Endothelial cell of umbilical vein (primary cell): Measurements from ENCODE around the gene CNTN2. TPM values are rescaled to one million over a fixed set of nuclear protein-coding genes. Genes with fewer than 3 reads are reported as not detected.

Experiments
- BruUV-seq: library from RNA; stranded (reverse); fragments of 400-500 nt; replicated peaks from 2 replicates; lab custom pipeline; 2021; lab: Mats Ljungman, UMichigan
- CTCF ChIA-PET: fragments of 300-600, 350-600 bp; sonication (Branson Sonifier 250); formaldehyde crosslinking; loops from one replicate; lab custom pipeline; 2021; ENCODE audit warnings: antibody characterized with exemption, inconsistent platforms; lab: Charles Lee
- POLR2A ChIA-PET: fragments of 300-600, 350-600 bp; sonication (Branson Sonifier 250); formaldehyde crosslinking; loops from one replicate; lab custom pipeline; 2021; ENCODE audit warnings: antibody characterized with exemption, inconsistent platforms; lab: Charles Lee
- DNase-seq: peaks from one replicate; pipeline ENCODE4 v3.0.0-alpha.2; 2011; ENCODE audit warnings: low read depth, low spot score
- FAIRE-seq: peaks from 2 replicates; lab custom pipeline; 2011; peaks lifted over from hg19 to GRCh38; lab: Jason Lieb, UNC
- H2AFZ ChIP-seq: 2 replicates; pipeline ENCODE4 v1.6.0; 2012; ENCODE audit warnings: low read depth, low read length, control low read depth, inconsistent platforms
- H3K27ac ChIP-seq: 2 replicates; pipeline ENCODE4 v1.5.1; 2011; ENCODE audit warnings: low read depth, mild to moderate bottlenecking, control low read depth, low read length, moderate library complexity; ENCODE audit not compliant: insufficient read depth
- H3K27me3 ChIP-seq, 2 experiments: 2 replicates each; pipeline versions ENCODE4 v1.6.0 to v1.6.1; 2011; ENCODE audit warnings: low read length in 2 of 2, mixed read lengths in 1 of 2; ENCODE audit not compliant: control insufficient read depth in 2 of 2, insufficient read depth in 2 of 2
- H3K36me3 ChIP-seq, 2 experiments: 2 replicates in 1 of 2; 3 replicates in 1 of 2; pipeline ENCODE4 v1.5.1; 2011; ENCODE audit warnings: low read length in 2 of 2, mild to moderate bottlenecking in 1 of 2, moderate library complexity in 1 of 2; ENCODE audit not compliant: control insufficient read depth in 2 of 2, insufficient read depth in 2 of 2; ENCODE audit errors: extremely low read depth in 1 of 2
- H3K4me1 ChIP-seq: 3 replicates; pipeline ENCODE4 v1.5.1; 2011; ENCODE audit warnings: mild to moderate bottlenecking, low read length; ENCODE audit not compliant: control insufficient read depth, insufficient read depth; ENCODE audit errors: extremely low read depth
- H3K4me2 ChIP-seq: 2 replicates; pipeline ENCODE4 v1.6.1; 2011; ENCODE audit warnings: low read length, control low read depth, mixed read lengths; ENCODE audit not compliant: insufficient read depth
- H3K4me3 ChIP-seq, 3 experiments: fragments of 200-600 bp in 1 of 3; sonication (generic), shearing (Covaris generic) in 1 of 3; replicated peaks in 1 of 3; 2 replicates each; pipeline ENCODE4 v1.5.1; 2011 to 2016; ENCODE audit warnings: control low read depth in 3 of 3, low read length in 3 of 3, mild to moderate bottlenecking in 2 of 3, inconsistent platforms in 1 of 3, low read depth in 1 of 3, moderate library complexity in 1 of 3; ENCODE audit not compliant: insufficient read depth in 1 of 3
- H3K79me2 ChIP-seq: 2 replicates; pipeline ENCODE4 v1.6.0; 2012; ENCODE audit warnings: low read length, inconsistent platforms; ENCODE audit not compliant: control insufficient read depth, insufficient read depth
- H3K9ac ChIP-seq: replicated peaks from 2 replicates; pipeline ENCODE3; 2011; ENCODE audit warnings: low read length, control low read depth; ENCODE audit not compliant: insufficient read depth; ENCODE audit errors: extremely low read depth
- H3K9me1 ChIP-seq: replicated peaks from 3 replicates; pipeline ENCODE4 v1.6.0; 2011; ENCODE audit warnings: mild to moderate bottlenecking, low read length; ENCODE audit not compliant: control insufficient read depth, insufficient read depth; ENCODE audit errors: extremely low read depth
- H3K9me3 ChIP-seq: replicated peaks from 2 replicates; pipeline ENCODE4 v1.5.1; 2012; ENCODE audit warnings: low read length, inconsistent platforms; ENCODE audit not compliant: control insufficient read depth, insufficient read depth
- H4K20me1 ChIP-seq: replicated peaks from 2 replicates; pipeline ENCODE3; 2011; ENCODE audit warnings: mild to moderate bottlenecking, low read length; ENCODE audit not compliant: control insufficient read depth, insufficient read depth; ENCODE audit errors: extremely low read depth
- CTCF ChIP-seq, 2 donors: IDR thresholded peaks; 1 replicate in 1 of 2; 2 replicates in 1 of 2; pipeline ENCODE4 v1.5.1; 2011; ENCODE audit warnings: low read length in 2 of 2, mild to moderate bottlenecking in 2 of 2, moderate library complexity in 2 of 2, control low read depth in 1 of 2, inconsistent platforms in 1 of 2, low read depth in 1 of 2; ENCODE audit not compliant: insufficient read depth in 1 of 2; ENCODE audit errors: extremely low read depth in 1 of 2
- EZH2 ChIP-seq: IDR thresholded peaks from 2 replicates; pipeline ENCODE4 v1.6.1; 2012; ENCODE audit warnings: borderline replicate concordance, low read depth, mild to moderate bottlenecking, moderate library complexity, low read length, inconsistent platforms; ENCODE audit not compliant: severe bottlenecking
- FOS ChIP-seq: IDR thresholded peaks from 2 replicates; pipeline ENCODE4 v1.6.1; 2011; ENCODE audit warnings: mild to moderate bottlenecking, low read length, moderate library complexity, borderline replicate concordance; ENCODE audit not compliant: insufficient read depth
- GATA2 ChIP-seq: IDR thresholded peaks from 2 replicates; pipeline ENCODE4 v1.7.0; 2011; ENCODE audit warnings: low read depth, mild to moderate bottlenecking, moderate library complexity, mixed read lengths, low read length; ENCODE audit not compliant: insufficient read length, insufficient read depth
- JUN ChIP-seq: IDR thresholded peaks from 2 replicates; pipeline ENCODE4 v1.6.1; 2011; ENCODE audit warnings: borderline replicate concordance, low read depth; ENCODE audit not compliant: insufficient read length, insufficient read depth
- MAX ChIP-seq: IDR thresholded peaks from 2 replicates; pipeline ENCODE4 v1.6.1; 2011; ENCODE audit not compliant: insufficient read depth, insufficient read length
- MYC ChIP-seq: IDR thresholded peaks from one replicate; pipeline ENCODE4 v1.6.1; 2011; ENCODE audit warnings: mild to moderate bottlenecking, low read depth, low read length
- POLR2A ChIP-seq: IDR thresholded peaks from 2 replicates; pipeline ENCODE4 v1.6.1; 2012; ENCODE audit warnings: low read depth, mild to moderate bottlenecking, control low read depth, low read length
- POLR2AphosphoS5 ChIP-seq: IDR thresholded peaks from 2 replicates; pipeline ENCODE4 v1.6.1; 2012; ENCODE audit warnings: low read depth, mild to moderate bottlenecking, control low read depth, low read length, moderate library complexity; ENCODE audit not compliant: insufficient read depth
- dilution Hi-C: fragments of 300-500 bp; cut with MboI; formaldehyde crosslinking; loops from one replicate; pipeline ENCODE4 v1.15.0; 2019; ENCODE audit warnings: low sequenced_read_pairs; ENCODE audit not compliant: extremely low pct_ligation_motif_present
- intact Hi-C: fragments of 100-400 bp; cut with micrococcal nuclease; formaldehyde crosslinking; loops from one replicate; pipeline ENCODE4 v1.10.0; 2022
- polyA plus RNA-seq, 4 experiments: library from polyadenylated mRNA; depleted of rRNA in 3 of 4; stranded (reverse) in 3 of 4; unstranded in 1 of 4; fragments of >200 nt; gene quantifications; 2 replicates each; pipeline versions ENCODE4 v1.2.1 to v1.2.3, GENCODE V29; 2011 to 2012; ENCODE audit warnings: missing spikeins in 1 of 4
- total RNA-seq: library from RNA; stranded (reverse); gene quantifications from 2 replicates; pipeline ENCODE4 v1.2.3, GENCODE V29; 2021

Gene CNTN2
- total and polyA plus RNA-seq, 2 donors (not counting 3 experiments of a cell fraction or from before 2014, with no cell fraction given), result not detected

- CTCF ChIA-PET, result interaction anchor here (0.7 to 2.7 kb wide), 3 partner anchors 10 to 59 kb away, joined by 3 to 17 read pairs (median 4); no protein-coding TSS in a partner anchor
- DNase-seq, result no peak
- Histone ChIP-seq H2AFZ (no peak overlapping the region), H3K4me2 (no peak overlapping the region), H3K36me3 (no peaks in the 10 kb centered on the region), H3K9ac (no peak overlapping the region), H3K4me1 (no peaks in the 10 kb centered on the region), H3K27ac (no peak overlapping the region), H3K27me3 (peaks cover 22 to 31% of the 10 kb centered on the region in 2 experiments), H3K79me2 (no peaks in the 10 kb centered on the region), H3K9me3 (no peaks in the 10 kb centered on the region), H3K4me3 (no peak overlapping the region), H4K20me1 (no peaks in the 10 kb centered on the region), H3K9me1 (no peaks in the 10 kb centered on the region)
- TF ChIP-seq POLR2AphosphoS5 (no peak), JUN (no peak), FOS (no peak), GATA2 (no peak), POLR2A (no peak), MAX (no peak), CTCF (IDR thresholded peaks at IDR 0.05; ENCODE audit: extremely low read depth in 1 of 2, insufficient read depth in 1 of 2, low read depth in 1 of 2, low read length in 2 of 2) (no peak), MYC (no peak), EZH2 (no peak)
- intact Hi-C loops, result no loop called here
- POLR2A ChIA-PET, result no interaction called here
- dilution Hi-C loops, result no loop called here
- no TSS peak for BruUV-seq
- FAIRE-seq, result no peak
Measured at GRCh38 chr1:205048382-205048781, 5.4 kb downstream of the CNTN2 start.
